Measurements from ENCODE around the gene PBX2.
A peak's percentile ranks its signal among the peaks of the same experiment; 100 is the strongest.
"Not testable (repeated sequence)": the region's sequence is repeated elsewhere in the genome, so short reads cannot be mapped to it uniquely, and the experiment has no call there.

The PBX2 gene

GRCh38 chr6:32202186-32202585 is 12.2 kb upstream of the PBX2 start:
- no peak for DNase-seq

- no peak for DNase-seq
Measured at GRCh38 chr6:32200711-32201475, 10.9 kb upstream of the PBX2 start.

DNA sequence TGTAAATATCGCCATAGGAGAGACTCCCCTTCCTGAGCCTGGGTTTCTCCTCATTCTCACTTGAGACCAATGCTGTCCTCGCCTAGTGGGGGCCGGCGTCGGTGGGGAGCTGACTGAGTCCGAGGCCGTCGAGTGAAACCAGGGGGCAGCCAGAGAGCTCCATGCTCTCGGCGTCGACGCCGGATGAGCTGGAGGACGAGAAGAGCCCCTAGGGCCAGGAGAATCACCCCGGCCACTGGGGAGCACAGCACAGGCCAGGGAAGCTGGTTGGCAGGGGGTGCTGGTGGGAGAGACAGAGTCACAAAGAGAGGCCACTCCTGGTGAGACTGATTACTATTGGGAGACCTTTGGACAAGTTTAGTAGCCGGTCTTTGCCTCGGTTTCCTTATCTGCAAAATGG is 8.9 kb upstream of the PBX2 start:
- no peak for DNase-seq

GRCh38 chr6:32198345-32198696 is 8.3 kb upstream of the PBX2 start:
- no peak for DNase-seq

- DNase-seq = no peak
Measured at GRCh38 chr6:32196682-32197616, 6.9 kb upstream of the PBX2 start.

DNA sequence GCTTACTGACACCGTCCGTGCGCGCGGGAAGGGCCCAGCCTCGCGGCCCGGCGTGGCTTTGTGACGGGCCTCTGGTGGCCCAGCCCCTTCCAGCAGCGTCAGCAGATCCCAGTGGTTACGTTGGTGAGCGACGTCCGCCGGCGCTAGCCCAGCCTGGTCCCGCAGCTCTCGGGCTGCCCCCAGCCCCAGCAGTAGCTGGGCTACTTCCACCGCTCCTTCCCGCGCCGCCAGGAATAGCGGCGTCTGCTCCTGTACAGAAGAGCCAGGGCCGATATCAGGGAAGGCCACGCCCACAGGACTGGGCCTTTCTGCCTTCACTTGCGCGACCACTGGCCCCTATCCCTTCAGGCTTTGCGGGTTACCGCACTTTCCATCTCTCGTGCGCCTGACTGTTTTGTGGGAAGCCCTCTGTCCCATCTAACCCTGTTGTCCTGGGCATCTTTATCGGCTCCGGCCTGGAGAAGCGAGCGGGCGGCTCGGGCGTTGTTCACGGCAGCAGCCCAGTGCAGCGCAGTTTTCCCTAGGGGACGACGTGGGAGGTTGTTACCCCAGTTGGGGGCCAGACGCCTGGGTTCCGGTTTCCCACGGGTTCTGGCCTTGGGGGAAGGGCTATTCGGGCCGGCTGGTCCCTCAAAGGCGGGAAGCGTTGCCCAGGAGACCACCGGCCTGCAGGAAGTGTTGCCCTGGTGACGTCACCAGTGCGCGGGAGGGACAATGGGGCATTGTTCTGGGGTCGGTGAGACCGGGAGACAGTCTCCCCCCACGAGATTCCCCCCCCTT is 6.1 kb upstream of the PBX2 start:
- DNase-seq = peak; percentile 74

DNA sequence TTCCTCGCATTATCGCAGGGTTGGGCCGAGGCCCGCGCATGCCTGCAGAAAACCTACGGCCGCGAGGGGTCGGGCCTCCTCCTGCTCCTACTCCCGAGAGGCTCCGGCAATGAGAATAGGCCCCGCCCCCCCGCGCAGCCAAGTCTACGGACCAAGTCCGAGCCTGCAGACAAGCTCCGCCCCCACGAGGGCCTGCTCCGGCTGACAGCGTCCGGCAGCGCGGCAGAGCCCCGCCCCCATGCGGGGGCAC is 5.6 kb upstream of the PBX2 start:
- DNase-seq = peak; percentile 100

- DNase-seq = peak; percentile 52
Measured at GRCh38 chr6:32194825-32195651, 5.0 kb upstream of the PBX2 start.

DNA sequence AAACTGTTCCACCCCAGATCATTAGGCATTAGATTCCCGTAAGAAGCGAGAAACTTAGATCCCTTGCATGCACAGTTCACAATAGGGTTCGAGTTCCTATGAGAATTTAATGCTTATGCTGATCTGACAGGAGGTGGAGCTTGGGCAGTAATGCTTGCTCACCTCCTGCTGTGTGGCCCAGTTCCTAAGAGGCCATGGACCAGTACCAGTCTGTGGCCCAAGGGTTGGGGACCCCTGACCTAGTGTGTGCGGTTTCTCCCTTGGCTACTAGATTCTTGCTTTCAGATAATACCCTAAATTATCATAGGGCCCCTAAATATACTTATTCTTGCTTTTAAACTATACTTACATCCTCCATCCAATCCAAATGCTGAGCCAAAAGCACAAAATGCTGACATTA is 4.4 kb upstream of the PBX2 start:
- DNase-seq = no peak

GRCh38 chr6:32193096-32193495 is 3.1 kb upstream of the PBX2 start:
- DNase-seq = not testable (repeated sequence)

- DNase-seq = peak; percentile 66
Measured at GRCh38 chr6:32192608-32193039, 2.6 kb upstream of the PBX2 start, which contains the start of gene GPSM3. Gene GPSM3 (minus strand): TSS chr6:32192643. CDS start chr6:32192513, 130 bp downstream.

DNA sequence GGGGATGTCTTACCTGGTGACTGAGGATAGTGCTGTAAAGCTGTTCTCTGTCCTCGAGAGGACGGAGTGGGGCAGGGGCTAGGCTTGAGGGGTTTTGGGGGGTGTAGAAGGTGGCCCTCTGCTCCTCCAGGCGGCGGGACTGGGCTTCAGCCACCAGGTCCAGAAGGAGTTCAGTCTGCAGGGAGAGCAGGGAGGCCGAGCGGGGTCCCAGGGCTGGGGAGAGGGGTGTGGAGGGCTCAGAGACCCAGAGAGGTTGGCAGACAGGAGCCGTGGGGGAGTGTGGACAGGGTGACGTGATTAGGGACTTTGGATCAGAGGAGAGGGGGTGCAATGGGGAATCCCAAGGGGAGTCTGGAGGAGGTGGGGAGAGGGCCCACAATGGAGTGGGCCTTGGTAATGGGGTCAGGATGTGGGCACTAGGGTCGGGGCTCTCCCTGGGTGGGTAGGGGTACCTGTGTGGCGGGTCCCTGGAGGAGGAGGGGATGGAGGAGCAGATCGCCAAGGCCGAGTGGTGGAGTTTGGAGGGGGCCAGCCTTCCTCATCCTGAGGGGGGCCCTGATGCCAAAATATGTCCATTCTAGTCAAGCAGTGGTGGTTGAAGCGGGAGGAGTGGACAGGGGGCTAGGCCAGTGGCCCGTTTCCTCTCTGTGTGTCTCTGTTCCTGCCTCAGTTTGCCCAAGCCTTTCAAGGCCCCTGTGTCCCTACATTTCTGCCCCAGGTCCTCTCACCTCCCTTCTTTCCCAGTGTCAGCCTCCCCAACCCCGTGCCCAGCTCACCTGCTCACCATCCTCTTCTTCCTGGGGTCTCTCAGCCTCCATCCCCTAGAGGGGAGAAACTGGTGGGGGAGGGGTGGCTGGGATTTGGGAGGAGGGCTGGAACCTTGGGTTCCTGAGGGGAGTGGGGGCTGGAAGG is 1.9 kb upstream of the PBX2 start:
- DNase-seq = peak; percentile 63

- no peak for DNase-seq
Measured at GRCh38 chr6:32190911-32191677, 1.1 kb upstream of the PBX2 start.

- DNase-seq = no peak
Measured at GRCh38 chr6:32189742-32190053, 304 bp downstream of the PBX2 start.

DNA sequence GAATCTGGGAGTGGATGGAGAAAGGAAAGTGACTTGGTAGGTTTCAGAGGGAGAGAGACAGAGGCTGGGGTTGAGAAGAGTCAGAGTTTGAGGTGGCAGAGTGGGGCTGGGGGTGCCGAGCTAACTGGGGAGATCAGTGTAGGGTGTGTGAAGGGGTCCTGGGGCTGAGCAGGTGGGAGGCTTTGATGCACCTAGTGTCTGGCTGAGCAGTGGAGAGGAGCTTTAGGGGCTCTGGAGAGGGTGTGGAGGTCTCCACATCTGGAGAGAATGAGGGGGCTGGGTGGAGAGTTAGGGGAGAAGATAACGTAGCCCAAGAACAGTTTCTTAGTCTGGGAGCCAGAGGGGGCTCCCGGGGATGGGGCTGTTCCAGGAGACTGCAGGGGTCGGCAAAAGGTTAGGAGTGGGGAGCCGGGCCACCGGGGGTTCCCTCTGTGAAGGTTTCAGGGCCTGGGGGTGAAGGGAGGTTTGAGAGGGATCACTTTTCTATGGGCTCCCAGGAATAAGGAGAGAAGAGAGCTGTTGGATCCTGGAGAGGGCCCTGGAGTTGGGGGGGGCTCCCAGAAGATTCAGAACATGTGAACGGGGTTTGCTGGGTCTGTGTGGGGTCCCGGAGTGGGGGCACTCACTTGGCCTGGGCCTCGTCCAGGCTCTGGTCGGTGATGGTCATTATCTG is 797 bp downstream of the PBX2 start:
- DNase-seq = no peak

DNA sequence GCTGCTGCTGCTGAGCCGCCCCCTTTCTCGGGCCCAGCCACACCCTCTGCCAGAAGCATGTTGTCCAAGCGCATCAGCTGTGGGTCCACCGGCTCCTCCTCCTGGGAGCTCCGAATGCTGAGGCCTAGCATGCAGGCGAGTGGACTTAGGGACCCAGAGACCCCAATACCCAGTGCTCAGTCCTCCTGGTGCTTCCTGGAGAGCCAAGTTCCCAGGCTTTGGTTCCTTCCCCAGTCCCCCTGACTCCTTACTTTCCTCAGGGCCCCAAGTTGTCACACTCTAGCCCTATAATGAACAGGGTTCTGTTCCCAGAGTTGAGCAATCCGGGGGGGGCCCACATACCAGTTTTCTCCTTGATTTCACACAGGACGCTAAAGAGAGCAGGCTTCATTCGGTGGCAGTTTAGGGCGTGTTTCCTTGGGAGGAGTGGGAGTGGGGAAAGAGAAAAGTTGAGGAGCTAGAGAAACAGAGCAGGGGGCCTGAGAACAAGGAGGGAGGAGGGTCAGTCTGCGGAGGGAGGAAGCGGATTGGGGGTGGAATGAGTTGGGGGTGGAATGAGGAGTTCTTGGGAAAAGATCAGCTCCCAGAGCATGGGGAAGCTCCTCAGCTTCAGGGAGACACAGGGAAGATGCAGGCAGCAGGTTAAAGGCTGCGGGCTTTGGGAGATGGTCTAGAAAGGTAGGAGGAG is 1.5 kb downstream of the PBX2 start:
- DNase-seq = no peak

GRCh38 chr6:32187725-32188380 is 2.1 kb downstream of the PBX2 start:
- not testable (repeated sequence) for DNase-seq

- DNase-seq = no peak
Measured at GRCh38 chr6:32187009-32187709, 2.8 kb downstream of the PBX2 start.
